Activated effector memory CD4-positive, alpha-beta T cell treated with anti-CD3 and anti-CD28 coated beads, Interleukin-2, amount 50 U/mL, for 16 hours (primary cell): ENCODE results near the gene FST.

Source experiments
- DNase-seq: peaks from one replicate; pipeline ENCODE4 v3.0.0-alpha.2; 2020

The FST gene, protein sequence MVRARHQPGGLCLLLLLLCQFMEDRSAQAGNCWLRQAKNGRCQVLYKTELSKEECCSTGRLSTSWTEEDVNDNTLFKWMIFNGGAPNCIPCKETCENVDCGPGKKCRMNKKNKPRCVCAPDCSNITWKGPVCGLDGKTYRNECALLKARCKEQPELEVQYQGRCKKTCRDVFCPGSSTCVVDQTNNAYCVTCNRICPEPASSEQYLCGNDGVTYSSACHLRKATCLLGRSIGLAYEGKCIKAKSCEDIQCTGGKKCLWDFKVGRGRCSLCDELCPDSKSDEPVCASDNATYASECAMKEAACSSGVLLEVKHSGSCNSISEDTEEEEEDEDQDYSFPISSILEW

DNA sequence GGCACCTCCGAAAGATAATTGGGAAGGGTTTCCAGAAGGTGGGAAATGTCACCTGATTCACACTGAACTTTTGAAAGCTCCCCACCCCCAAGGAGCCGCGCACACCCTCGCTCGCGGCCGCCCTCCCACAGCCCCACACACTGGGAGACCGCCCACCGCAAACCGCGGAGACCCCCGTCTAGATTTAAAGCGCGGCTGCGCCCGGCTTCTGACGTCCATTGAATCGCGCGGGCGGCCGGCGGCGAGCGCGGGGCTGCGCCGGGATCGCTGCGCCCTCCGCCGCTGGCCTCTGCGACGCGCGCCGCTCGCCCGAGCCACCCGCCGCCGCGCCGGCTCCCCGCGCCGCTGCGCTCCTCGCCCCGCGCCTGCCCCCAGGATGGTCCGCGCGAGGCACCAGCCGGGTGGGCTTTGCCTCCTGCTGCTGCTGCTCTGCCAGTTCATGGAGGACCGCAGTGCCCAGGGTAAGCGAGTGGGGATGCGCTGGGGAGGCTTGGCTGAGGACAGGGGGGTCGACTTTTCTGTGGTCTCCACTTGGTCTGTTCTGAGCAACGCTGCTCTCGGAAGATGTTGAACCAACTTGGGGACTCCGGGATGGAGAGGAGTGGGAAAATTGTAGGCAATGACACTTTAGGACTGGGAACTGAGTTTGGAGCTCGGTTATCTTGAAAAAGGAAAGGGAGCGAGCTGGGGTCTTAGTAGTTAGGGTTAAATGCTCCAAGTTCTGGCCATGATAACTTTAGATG, at the start of gene FST:
FST (plus strand) TSS at position 214 of the 743 bp plus-strand sequence; CDS start at position 377, 163 bp downstream.
- DNase-seq: no peak

DNA sequence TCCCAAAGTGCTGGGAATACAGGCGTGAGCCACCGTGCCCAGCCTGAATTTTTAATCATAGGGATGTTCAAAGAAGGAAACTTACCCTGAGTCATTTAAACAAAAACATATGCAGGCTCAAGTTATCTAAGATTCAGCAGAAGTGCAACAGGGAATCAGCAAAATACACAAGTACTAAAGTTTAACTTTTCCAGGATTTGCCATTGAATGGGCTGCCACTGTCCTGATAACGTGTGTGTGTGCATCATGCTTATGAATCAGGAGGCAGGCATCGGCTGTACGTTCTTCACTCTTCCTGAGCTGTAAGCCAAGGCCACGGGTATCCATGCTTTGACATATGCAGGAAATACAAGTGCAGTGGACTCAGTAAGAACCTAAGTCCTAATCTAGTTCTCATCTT, 48.8 kb upstream of the FST start:
- DNase-seq: no peak

DNA sequence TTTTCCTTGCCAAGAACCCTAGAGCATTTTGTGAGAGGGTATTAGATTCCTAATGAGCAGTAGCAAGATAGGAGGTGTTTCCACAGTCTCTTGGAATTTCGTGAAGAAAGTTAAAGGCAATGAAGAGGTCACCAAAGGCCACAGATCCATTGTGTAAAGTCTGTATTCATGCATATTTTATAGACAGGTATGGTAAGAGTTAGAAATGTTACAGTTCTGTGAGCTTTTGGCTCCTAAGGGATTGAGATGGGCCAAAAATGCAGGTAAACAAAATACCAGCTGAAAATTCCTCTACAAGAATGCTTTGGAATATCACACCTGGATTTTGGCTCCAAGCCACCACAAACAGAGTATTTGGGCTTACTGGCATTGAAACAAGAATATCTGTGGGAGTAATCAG, 47.4 kb upstream of the FST start:
- DNase-seq: no peak

DNA sequence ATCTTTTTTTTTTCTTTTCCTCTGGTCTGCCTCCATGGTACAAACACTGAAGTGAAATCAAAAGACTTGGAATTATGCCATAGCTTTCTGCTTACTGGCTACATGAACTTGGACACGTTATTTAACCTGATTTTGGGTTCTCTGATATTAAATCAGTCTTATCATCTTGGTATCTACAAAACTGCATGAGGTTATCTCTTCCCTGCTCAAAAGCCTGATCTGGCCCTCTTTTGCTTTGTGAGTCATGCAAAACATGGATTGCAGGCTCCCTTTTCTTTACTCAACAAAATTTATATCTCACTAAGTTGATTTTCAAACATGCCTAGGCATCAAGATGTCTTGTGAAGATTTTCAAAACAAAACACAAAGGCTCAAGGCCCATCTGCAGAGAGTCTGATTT, 45.9 kb upstream of the FST start:
- DNase-seq: no peak

DNA sequence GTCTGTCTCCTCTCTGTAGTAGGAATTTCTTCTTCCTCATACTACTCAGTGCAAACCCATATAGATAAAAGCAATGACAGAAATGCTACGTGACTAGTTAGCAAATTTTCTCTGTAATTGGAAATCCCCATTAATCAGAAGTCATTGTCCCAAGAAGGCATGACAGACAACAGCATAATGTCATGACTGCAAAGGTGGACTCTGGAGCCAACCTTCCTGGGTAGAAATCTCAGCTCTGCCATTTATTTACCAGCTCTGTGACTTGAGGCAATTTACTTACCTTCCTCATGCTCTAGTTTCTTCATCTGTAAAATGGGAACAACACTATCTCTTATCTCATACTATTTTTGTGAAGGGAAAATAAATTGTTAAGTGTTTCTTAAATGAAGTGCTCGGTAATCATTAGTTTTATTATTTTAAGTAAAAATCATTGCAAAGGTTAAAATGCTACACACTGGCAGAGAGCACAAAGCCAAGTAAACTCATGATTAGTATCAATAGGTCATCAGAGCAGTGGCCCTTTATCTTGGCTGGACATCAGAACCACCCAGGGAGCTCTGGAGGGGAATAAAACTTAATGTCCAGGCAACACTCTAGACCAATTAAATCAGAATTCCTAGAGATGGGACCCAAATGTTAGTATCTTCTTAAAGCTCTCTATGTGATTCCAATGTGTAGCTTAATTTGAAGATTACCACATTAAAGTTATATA, 43.8 kb upstream of the FST start:
- DNase-seq: no peak

DNA sequence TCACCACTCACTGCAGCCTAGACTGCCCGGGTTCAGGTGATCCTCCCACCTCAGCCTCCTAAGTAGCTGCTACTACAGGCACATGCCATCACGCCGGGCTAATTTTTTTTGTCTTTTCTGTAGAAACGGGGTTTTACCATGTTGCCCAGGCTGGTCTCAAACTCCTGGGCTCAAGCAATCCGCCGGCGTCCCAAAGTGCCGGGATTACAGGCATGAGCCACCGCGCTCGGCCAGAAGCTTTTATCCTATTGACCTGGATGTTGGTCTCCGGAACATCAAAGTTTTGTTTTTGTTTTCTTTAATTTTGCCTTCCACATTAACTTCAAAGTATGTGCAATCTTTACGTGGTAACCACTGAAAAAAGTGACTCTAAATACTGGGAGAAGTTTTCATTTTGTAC, 42.4 kb upstream of the FST start:
- no peak for DNase-seq

DNA sequence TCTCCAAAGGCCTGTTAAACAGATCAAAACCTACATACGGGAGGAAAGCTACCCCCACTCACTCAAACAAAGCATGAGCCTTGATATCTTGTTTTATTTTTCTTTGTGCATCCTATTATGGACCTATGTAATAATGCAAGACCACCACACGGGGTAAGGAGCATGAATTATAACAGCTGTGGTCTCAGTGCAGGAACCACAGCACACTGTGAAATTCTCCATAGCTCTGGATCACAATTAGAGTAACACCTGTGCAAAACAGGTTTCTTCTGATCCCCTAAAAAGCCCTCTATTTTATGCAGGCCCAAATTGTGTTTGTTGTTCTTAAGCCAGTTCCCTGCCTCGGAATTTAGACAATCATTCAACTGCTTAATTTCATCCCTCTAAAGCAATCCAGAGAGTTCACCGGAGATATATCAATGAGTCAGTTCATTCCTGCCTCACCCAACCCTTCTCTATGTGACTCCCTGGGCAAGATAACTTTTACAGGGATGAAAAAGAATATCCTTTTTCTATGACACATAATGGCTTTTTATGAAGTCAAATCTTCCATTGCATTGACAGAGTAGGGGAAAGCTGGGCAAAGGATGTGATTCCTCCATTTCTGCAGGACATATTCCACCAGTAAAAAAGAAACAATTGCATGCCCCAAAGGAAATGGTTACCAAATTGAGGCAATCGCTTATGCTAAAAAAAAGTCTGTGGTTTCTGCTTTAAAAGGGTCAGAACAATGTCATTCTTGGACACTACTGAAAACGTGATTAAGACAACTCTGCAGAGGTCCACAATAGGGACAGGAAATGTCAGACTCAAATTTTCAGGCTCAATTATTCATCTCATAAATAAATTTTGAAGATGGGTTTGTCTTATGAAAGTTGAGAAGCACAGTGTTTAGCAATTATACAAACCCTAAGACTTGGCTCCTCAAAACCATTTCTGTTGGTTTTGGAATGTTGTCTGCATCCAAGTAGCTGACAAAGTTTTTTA, 41.6 kb upstream of the FST start:
- no peak for DNase-seq

DNA sequence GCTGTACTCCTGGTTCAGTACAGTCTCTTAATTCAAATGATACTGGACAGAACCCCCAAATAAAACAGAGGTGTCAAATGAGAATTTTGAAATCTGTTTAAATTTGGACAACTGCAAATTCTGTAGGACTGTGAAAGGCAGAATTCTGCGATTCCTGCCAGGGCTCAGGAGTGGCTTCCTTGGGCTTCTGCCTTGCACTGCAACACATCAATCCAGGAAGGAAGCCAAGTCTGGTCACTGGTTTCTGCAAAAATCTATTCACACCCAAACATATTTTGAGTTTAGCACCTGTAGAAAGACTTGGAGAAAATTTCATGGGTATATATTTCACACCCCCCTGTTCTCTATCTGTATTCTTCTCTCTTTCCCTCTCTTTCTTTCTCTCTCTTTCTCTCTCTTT, 37.5 kb upstream of the FST start:
- no peak for DNase-seq

DNA sequence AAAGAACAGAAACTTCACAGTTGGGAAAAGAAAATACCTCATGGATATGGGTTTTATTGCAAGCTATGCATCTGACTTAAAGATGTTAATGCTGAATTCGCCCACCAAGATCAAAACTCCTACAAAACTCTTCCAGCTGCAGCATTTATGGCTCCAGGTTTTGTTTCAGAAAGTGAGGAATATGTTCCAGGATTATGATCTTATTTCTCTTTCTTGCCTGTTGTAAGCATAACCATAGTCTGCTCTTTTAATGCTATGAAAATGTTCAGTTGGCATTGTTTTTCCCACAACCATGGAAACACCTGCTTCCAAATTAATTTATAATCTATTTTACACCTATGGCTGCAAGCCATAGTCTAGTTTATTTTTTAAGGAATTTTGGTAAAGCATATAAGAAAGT, 34.9 kb upstream of the FST start:
- no peak for DNase-seq

DNA sequence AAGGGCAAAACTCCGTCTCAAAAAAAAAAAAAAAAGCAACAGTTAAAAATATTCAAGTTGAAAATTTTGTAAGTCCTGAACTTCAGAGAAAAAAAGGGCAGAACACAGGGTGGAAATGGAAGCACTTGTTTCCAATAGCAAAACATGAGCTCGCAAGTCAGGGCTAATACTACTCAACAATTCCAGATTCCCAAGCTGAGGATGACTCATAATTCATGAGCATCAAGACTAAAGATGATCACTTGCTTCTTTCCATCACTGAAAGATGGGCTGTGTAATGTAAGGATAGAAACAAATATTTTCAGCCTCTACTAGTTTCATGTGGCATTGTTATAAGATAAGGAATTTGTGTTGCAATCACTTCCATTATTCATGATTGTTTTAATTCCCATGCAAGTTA, 33.5 kb upstream of the FST start:
- no peak for DNase-seq

DNA sequence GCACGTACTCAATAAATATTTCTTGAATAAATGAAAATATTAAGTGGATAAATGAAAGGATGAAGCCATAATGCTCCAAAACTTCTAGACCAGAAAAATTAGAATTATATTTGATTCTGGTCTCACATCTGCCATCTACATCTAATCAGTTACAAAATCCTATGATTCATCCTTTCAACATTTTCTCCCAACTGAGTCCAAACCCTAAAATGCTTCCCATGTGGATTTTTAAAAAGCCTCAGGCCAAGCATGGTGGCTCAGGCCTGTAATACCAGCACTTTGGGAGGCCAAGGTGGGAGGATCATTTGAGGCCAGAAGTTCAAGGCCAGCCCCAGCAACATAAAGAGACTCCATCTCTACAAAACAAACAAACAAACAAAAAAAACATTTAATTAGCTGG, 31.6 kb upstream of the FST start:
- no peak for DNase-seq

DNA sequence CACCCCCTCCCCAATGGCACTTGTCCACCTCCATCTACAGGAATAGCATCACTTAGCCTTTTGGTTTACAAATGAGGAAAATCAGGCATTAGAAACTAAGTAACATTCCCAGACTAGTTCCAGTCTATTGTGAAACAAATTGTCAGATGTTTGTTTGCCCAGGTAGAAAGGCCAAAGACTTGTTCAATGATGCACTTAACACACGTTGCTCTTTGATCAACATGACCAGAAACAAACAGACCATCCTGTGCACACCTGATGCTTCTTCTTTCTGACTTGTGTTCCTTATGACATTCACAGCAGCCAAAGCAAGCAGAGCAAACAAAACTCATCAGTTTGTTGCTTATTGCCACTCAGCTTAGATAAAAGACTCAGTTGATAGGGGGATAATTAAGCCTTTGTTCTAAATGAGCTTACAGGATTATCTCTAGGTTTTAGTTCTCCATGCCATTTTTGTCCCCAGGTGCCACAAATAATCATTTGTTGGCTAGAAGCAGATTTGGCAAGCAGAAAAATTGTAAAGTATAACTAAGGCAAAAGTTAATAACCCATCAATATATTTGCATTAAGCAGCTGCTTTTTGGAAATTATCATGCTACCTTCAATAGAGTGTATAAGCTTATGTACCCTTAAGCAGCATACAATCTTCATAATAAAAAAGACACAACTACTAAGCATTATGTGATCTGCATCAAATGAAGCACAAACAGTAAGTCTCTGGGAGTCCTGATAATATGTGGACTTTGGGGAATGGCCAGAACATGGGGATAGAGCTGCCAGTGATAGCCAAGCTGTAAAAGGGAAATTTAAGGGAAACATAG, 26.3 kb upstream of the FST start:
- DNase-seq: no peak

DNA sequence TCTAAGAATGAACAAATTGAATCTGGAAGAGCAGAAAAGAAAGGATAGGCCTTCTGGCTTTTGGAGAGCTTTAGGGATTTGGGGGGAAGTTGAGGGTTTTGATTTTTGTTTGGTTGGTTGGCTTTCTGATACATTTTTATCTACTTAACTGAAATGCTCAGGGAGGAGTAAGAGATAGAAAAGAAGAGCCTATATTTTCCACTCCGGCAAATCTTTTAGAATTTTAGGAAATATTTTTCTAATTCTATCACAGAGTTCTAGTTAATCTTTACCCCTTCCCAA, 25.8 kb upstream of the FST start:
- DNase-seq: no peak

DNA sequence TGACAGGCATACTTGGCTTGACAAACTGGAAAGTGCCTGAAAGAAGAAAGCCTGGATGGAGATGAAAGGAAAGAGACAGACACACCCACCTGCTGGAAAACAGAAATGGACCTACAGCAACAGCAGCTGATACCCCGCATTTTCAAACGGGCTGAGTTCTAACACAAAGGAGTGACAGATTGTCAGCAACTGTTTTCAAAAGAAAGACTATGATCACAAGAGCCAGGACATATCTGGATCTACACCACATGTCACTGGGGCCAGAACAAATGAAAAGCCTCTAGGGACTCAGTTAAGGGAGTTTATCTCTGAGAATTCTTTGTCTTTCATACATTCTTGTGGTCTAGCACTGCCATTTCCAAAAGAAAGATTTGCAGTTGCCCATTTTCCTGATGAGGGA, 24.1 kb upstream of the FST start:
- DNase-seq: no peak

DNA sequence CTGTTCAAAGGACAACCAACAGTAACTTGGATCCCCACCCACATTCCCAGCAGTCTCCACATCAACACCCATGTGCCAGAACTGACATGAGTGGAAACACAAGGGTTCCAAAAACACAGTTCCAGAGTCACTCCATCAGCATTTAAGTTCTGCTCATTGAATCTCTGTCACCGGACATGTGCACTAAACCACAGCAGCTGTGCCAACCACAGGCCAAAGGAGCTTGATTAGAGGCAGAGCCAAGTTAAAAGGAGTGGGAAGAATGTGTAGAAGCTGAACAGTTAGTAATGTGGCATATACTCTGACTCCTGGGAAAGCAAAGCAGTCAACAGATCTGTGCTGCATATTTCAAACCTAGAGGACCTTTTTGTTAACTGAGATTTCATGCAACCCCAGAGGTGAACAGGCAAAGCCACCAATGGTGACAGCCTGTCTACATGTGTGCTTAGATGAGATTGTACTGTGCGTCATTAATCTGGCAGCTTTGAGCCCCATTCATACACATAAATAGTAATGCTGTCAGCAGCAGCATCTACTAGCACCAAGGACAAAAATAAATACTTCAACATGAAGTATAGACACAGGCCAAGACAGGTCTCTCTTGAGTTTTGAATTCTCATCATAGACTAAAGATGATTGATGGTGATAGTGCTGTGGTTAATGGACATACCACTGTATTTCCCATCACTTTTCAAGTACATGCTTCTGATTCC, 16.4 kb upstream of the FST start:
- no peak for DNase-seq

DNA sequence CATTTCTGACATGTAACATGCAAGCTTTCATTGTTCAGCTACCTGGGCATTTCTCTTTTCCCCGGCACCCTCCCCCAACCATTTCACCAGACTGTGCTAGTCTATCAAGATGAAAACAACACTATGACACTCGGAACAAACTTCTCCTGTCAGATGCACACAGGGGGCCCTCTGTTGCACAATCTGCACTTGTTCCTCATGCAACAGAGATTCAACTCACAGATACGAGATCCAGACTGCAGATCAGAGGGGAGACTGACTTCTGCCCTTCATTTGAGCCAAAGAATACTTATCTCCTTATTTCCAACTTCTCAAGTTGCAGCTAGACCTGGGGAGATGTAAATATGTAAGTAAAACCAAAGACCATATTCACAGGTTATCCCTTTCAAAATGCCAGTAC, 15.7 kb upstream of the FST start:
- no peak for DNase-seq

DNA sequence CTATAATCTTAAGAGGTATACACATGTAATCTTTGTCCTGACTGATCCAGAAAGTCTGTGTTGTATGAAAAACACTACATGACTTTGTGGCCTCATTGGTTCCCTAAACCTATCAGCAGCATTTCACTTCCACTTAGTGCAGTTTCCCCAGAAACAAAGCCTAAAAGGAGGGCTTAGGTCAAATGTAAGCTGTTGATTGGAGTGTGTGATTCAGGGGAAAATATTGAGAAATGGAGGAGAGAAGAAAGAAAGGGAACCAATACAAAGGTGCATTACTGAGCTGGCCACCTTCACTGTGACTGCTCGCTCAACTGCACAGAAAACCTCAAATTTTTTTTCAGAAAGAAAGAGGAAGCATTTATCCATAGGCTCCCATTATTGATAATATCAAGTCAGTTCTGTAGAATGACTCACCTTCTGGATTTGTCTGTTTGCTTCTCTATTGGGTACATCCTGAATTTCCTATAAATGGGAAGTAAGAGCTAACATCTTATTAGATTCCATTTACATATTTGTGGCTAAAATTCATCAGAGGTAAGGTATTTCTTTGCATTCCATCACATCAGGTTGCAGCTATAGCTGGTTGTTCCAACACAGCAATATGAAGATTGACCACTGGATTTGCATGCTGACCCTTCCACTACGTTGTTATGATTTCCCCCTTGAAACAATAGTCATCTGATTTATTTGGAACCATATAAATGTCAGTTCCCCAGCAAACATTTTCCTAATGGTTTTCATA, 10.3 kb upstream of the FST start:
- DNase-seq: no peak

DNA sequence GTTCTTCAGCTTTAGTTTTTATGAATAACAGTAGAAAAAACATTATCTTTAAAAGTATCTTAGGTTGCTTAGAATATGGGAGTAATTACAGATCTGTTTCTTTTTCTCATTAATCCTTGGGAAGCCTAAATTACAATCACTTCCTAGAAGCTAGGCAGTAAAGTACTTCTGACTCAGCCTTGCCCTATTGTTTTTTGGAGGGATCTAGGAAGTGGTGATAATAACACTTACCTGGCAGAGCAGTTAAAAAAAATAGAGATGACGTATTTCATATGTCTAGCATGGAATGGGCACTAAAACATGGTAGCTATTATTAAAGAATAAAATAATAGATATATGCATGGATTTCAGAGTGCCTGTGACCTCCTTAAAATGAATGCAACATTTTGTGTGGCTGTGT, 8.2 kb upstream of the FST start:
- DNase-seq: no peak

DNA sequence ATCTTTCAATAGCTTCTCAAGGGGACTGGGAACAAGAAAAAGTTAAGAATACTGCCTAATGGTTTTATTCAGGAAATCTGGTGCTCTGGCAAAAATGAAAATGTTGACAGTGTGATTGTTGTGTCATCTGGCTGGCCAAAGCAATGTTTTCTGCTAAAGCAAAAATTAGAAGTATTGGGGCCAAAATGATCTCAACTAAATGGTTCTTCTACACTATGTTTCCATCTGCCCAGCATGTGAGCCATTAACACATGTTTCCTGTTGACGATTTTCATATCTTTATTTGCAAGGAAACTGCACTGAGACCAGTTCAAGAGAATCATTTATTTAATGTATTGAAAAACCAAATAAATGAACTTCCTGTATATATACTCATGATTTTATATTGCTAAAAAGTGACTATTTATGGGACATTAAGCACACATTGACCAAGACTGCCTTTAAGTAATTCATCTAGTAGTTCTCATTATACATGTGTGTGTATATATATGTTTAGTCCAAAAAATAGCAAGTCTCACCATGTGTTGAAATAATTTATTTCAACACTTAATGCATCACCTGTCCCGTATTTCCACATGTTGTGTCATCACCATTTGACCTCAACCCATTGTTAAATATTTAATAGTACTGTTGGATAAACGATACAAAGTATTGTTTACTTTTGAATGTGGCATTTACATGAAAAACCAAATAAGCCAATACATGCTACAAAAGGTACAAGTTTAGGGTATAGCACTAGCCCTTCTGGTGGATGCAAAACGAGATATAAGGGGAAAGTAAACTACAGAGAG, 7.5 kb upstream of the FST start:
- DNase-seq: no peak

DNA sequence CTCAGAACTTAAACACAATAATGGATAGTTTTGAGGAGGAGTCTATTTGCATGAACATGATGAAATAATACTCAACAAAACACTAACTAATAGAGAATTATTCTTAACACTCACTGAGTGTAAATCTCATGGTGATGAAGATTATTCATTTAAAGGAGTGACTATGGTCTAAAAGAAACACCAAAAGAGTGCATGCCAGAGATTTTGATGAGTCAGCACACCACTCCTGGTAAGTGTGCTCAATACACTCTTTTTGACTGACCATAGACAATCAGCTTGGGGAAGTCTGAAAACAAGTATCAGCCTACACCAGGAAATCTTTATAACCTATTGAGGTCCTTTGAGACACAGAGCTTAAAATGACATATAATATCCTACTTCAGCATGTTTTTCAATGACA, 6.8 kb upstream of the FST start:
- DNase-seq: no peak
